HEK293 (cell line): Measurements from ENCODE around the gene RNU1-2.
A peak's percentile ranks its signal among the peaks of the same experiment; 100 is the strongest.
"Not testable (repeated sequence)": the region's sequence is repeated elsewhere in the genome, so short reads cannot be mapped to it uniquely, and the experiment has no call there.

Experiments used
- CTCF ChIA-PET: fragments of 350-600 bp; formaldehyde crosslinking; extraction: SDS; loops from one replicate; lab custom pipeline; 2021; ENCODE audit warnings: antibody characterized with exemption; lab: Yijun Ruan, JAX
- POLR2A ChIA-PET: fragments of 300-600 bp; formaldehyde crosslinking; extraction: SDS; loops from one replicate; lab custom pipeline; 2020; ENCODE audit warnings: antibody characterized with exemption, inconsistent platforms; lab: Yijun Ruan, JAX
- H3K27ac ChIP-seq: fragments of 200-500 bp; sonication (Bioruptor generic); 2 replicates; pipeline ENCODE4 v1.5.1; 2014; ENCODE audit warnings: low read depth, low read length, control low read depth, inconsistent platforms; ENCODE audit errors: extremely low read depth
- H3K36me3 ChIP-seq, 2 experiments: fragments of 200-500 bp in 1 of 2; sonication (Bioruptor generic) in 1 of 2; 1 replicate in 1 of 2; 2 replicates in 1 of 2; pipeline ENCODE4 v1.5.1; 2014 to 2017; ENCODE audit warnings: inconsistent platforms in 2 of 2, low read length in 2 of 2; ENCODE audit not compliant: control insufficient read depth in 2 of 2, insufficient read depth in 1 of 2
- H3K4me1 ChIP-seq: fragments of 200-500 bp; sonication (Bioruptor generic); 2 replicates; pipeline ENCODE4 v1.5.1; 2014; ENCODE audit warnings: mild to moderate bottlenecking, low read length, inconsistent platforms; ENCODE audit not compliant: control insufficient read depth, insufficient read depth
- H3K4me3 ChIP-seq: 2 replicates; pipeline ENCODE4 v1.5.1; 2011; ENCODE audit warnings: low read depth, mild to moderate bottlenecking, control low read depth, low read length, moderate library complexity
- H3K9me3 ChIP-seq: fragments of 200-500 bp; sonication (Bioruptor generic); 2 replicates; pipeline ENCODE4 v1.5.1; 2014; ENCODE audit warnings: low read depth, low read length, inconsistent platforms; ENCODE audit not compliant: control insufficient read depth, insufficient read depth
- ATF2 ChIP-seq: fragments of 450-650 bp; formaldehyde crosslinking; IDR thresholded peaks from 2 replicates; pipeline ENCODE4 v1.5.1; 2016; ENCODE audit warnings: missing biosample characterization, missing genetic modification characterization, low read depth
- GLI2 ChIP-seq: fragments of 450-650 bp; formaldehyde crosslinking; IDR thresholded peaks from 2 replicates; pipeline ENCODE4; 2017; ENCODE audit warnings: missing biosample characterization, missing genetic modification characterization, low read depth, borderline replicate concordance
- KLF7 ChIP-seq: fragments of 450-650 bp; formaldehyde crosslinking; IDR thresholded peaks from 2 replicates; pipeline ENCODE4 v1.5.1; 2016; ENCODE audit warnings: missing biosample characterization, missing genetic modification characterization, borderline replicate concordance
- ZBTB20 ChIP-seq: fragments of 450-650 bp; formaldehyde crosslinking; IDR thresholded peaks from 2 replicates; pipeline ENCODE4 v1.5.1; 2016; ENCODE audit warnings: missing biosample characterization, missing genetic modification characterization
- ZBTB26 ChIP-seq: fragments of 450-650 bp; formaldehyde crosslinking; optimal IDR thresholded peaks from 2 replicates; pipeline ENCODE3; 2016; ENCODE audit warnings: missing biosample characterization, mild to moderate bottlenecking, missing genetic modification characterization
- ZNF174 ChIP-seq: fragments of 450-650 bp; formaldehyde crosslinking; IDR thresholded peaks from 2 replicates; pipeline ENCODE4 v1.5.0; 2017; ENCODE audit warnings: missing biosample characterization, mild to moderate bottlenecking, missing genetic modification characterization
- ZNF18 ChIP-seq: fragments of 450-650 bp; formaldehyde crosslinking; IDR thresholded peaks from 2 replicates; pipeline ENCODE4 v1.5.1; 2016; ENCODE audit warnings: missing biosample characterization, missing genetic modification characterization
- ZNF239 ChIP-seq: fragments of 450-650 bp; formaldehyde crosslinking; IDR thresholded peaks from 2 replicates; pipeline ENCODE4 v1.5.1; 2016; ENCODE audit warnings: missing biosample characterization, missing genetic modification characterization
- ZNF335 ChIP-seq: fragments of 450-650 bp; formaldehyde crosslinking; conservative IDR thresholded peaks from 2 replicates; pipeline ENCODE4 v1.5.1; 2016; ENCODE audit warnings: missing biosample characterization, missing genetic modification characterization
- ZNF645 ChIP-seq: fragments of 450-650 bp; formaldehyde crosslinking; IDR thresholded peaks from 2 replicates; pipeline ENCODE4; 2016; ENCODE audit warnings: missing biosample characterization, missing genetic modification characterization
- ZNF692 ChIP-seq: fragments of 450-650 bp; formaldehyde crosslinking; IDR thresholded peaks from 2 replicates; pipeline ENCODE4 v1.5.1; 2016; ENCODE audit warnings: missing biosample characterization, missing genetic modification characterization
- ZNF76 ChIP-seq: fragments of 450-650 bp; formaldehyde crosslinking; IDR thresholded peaks from 2 replicates; pipeline ENCODE4; 2016; ENCODE audit warnings: low read depth, missing biosample characterization, missing genetic modification characterization, borderline replicate concordance
- ZSCAN4 ChIP-seq: fragments of 450-650 bp; formaldehyde crosslinking; IDR thresholded peaks from 2 replicates; pipeline ENCODE4 v1.5.1; 2017; ENCODE audit warnings: missing biosample characterization, missing genetic modification characterization

RNU1-2 gene

GRCh38 chr1:16896316-16897055, 706 bp downstream of the RNU1-2 start:
- H3K4me3 ChIP-seq: peak overlapping the region; percentile 6
- CTCF ChIA-PET: not testable (repeated sequence)
- TF ChIP-seq ZBTB26 (tag by site-specific recombination) (peak; percentile 18), ZNF18 (tag by site-specific recombination) (0 out of 2 replicates have a peak, but pooled peaks have one; percentile 15)
- TF ChIP-seq, all 188 proteins: peak for 2; not testable (repeated sequence) for 186
- POLR2A ChIA-PET: interaction anchor here (1.0 kb wide), 1 partner anchor 8 kb away, joined by 4 read pairs; no protein-coding TSS in a partner anchor
- not testable (repeated sequence) for H3K4me1 ChIP-seq, H3K9me3 ChIP-seq, H3K36me3 ChIP-seq
- peak overlapping the region; percentile 48 for H3K27ac ChIP-seq

- H3K27ac ChIP-seq, H3K4me3 ChIP-seq, H3K9me3 ChIP-seq, H3K36me3 ChIP-seq, H3K4me1 ChIP-seq, POLR2A ChIA-PET: not testable (repeated sequence)
- CTCF ChIA-PET: interaction anchor here (0.7 to 1.0 kb wide), 2 partner anchors 8 to 276 kb away, joined by 3 to 4 read pairs; no protein-coding TSS in a partner anchor
These were observed 1.9 kb downstream of the RNU1-2 start for GRCh38 chr1:16897653-16898052.

- POLR2A ChIA-PET, H3K4me3 ChIP-seq, H3K9me3 ChIP-seq, H3K27ac ChIP-seq, H3K4me1 ChIP-seq, H3K36me3 ChIP-seq: not testable (repeated sequence)
- CTCF ChIA-PET: interaction anchor here (1.0 kb wide), 1 partner anchor 277 kb away, joined by 4 read pairs; no protein-coding TSS in a partner anchor
These were observed 2.5 kb downstream of the RNU1-2 start for GRCh38 chr1:16898298-16898697.

- H3K27ac ChIP-seq: not testable (repeated sequence)
- ChIA-PET POLR2A (interaction anchor here (0.6 kb wide), 1 partner anchor 726 kb away, joined by 6 read pairs; no protein-coding TSS in a partner anchor), CTCF (interaction anchor here (0.7 kb wide), 1 partner anchor 61 kb away, joined by 5 read pairs; no protein-coding TSS in a partner anchor)
These were observed 3.2 kb downstream of the RNU1-2 start for GRCh38 chr1:16899020-16899419.

GRCh38 chr1:16900751-16901150, 5.0 kb downstream of the RNU1-2 start:
- H3K27ac ChIP-seq: no peak overlapping the region
- ChIA-PET POLR2A (no interaction called here), CTCF (interaction anchor here (0.6 to 1.3 kb wide), 5 partner anchors 174 to 1999 kb away, joined by 3 to 4 read pairs (median 3); no protein-coding TSS in a partner anchor)
- TF ChIP-seq ZSCAN4 (tag by site-specific recombination) (no peak), ZNF692 (no peak), GLI2 (tag by site-specific recombination) (no peak), ZNF239 (tag by site-specific recombination) (no peak), ZNF174 (tag by site-specific recombination) (no peak), ZNF76 (tag by site-specific recombination) (no peak), ATF2 (tag by site-specific recombination) (no peak), ZBTB20 (tag by site-specific recombination) (no peak), ZNF645 (no peak), KLF7 (no peak), ZNF335 (no peak)
- H3K4me1 ChIP-seq: no peaks in the 10 kb centered on the region
- H3K36me3 ChIP-seq: no peaks in the 10 kb centered on the region
- H3K9me3 ChIP-seq: no peaks in the 10 kb centered on the region
- H3K4me3 ChIP-seq: no peak overlapping the region

More at GRCh38 chr1:16899020-16899419, 3.2 kb downstream of the RNU1-2 start:
- not testable (repeated sequence) for H3K4me1 ChIP-seq, H3K36me3 ChIP-seq, H3K9me3 ChIP-seq, H3K4me3 ChIP-seq
